NT2/D1 (cell line): ENCODE results near the gene RPL23.

Experiments
- SUZ12 ChIP-seq: IDR thresholded peaks from 2 replicates; pipeline ENCODE4 v1.6.1; 2011; ENCODE audit not compliant: insufficient read length, insufficient read depth; ENCODE audit errors: extremely low read depth
- YY1 ChIP-seq: IDR thresholded peaks from 2 replicates; pipeline ENCODE4 v1.6.1; 2011; ENCODE audit not compliant: insufficient read length, insufficient read depth

GRCh38 chr17:38848939-38849605, 4.4 kb downstream of the RPL23 start:
- TF ChIP-seq YY1 (no peak), SUZ12 (no peak)
